ENCODE data around the gene RIMBP2. TPM values are rescaled to one million over a fixed set of nuclear protein-coding genes. Genes with fewer than 3 reads are reported as not detected.

Gene RIMBP2
- total and polyA plus RNA-seq, 4 donors = 0.05 to 2.9 (median 0.95) TPM

DNA sequence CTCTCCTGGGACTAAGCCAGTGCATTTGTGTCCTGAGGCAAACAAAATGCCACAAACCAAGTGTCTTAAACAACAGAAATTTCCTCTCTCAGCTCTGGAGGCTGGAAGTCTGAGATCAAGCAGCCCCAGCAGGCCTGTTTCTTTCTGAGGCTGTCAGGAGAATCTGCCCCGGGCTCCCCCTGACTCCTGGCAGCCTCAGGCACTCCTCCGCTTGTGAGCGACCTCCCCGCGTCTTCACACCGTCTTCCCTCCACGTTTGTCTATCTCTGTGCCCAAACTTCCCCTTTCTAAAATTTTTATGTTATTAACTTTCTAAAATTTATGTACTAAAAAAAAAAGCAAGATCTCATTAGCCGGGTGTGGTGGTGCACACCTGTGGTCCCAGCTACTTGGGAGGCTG lies 59.7 kb downstream of the RIMBP2 start:
- H3K4me3 ChIP-seq = no peak overlapping the region
- no peak overlapping the region for H3K27ac ChIP-seq (ENCODE audit: low read depth in 1 of 2, low read length in 1 of 2)
- peaks cover 0 to 7% (median 0%) of the 10 kb centered on the region in 4 donors for H3K9me3 ChIP-seq (ENCODE audit: control insufficient read depth in 4 of 4, insufficient read depth in 3 of 4, low read length in 3 of 4)
- no peak for ATAC-seq (ENCODE audit: insufficient read depth, low FRiP score)
- H3K36me3 ChIP-seq (ENCODE audit: control insufficient read depth in 4 of 4, insufficient read depth in 4 of 4, low read length in 4 of 4) = no peaks in the 10 kb centered on the region
- H3K9ac ChIP-seq (ENCODE audit: insufficient read depth in 1 of 2, low read length in 2 of 2) = no peak overlapping the region
- no peak for DNase-seq
- H3K27me3 ChIP-seq (ENCODE audit: control insufficient read depth in 3 of 3, insufficient read depth in 3 of 3, low read length in 2 of 3) = no peaks in the 10 kb centered on the region
- H3K4me1 ChIP-seq (ENCODE audit: control insufficient read depth in 5 of 5, insufficient read depth in 5 of 5, low read length in 5 of 5) = no peaks in the 10 kb centered on the region
- WGBS, 2 donors = 48 to 72% methylated on average over 8 of the region's 8 CpGs
- TF ChIP-seq, protein P1, sequence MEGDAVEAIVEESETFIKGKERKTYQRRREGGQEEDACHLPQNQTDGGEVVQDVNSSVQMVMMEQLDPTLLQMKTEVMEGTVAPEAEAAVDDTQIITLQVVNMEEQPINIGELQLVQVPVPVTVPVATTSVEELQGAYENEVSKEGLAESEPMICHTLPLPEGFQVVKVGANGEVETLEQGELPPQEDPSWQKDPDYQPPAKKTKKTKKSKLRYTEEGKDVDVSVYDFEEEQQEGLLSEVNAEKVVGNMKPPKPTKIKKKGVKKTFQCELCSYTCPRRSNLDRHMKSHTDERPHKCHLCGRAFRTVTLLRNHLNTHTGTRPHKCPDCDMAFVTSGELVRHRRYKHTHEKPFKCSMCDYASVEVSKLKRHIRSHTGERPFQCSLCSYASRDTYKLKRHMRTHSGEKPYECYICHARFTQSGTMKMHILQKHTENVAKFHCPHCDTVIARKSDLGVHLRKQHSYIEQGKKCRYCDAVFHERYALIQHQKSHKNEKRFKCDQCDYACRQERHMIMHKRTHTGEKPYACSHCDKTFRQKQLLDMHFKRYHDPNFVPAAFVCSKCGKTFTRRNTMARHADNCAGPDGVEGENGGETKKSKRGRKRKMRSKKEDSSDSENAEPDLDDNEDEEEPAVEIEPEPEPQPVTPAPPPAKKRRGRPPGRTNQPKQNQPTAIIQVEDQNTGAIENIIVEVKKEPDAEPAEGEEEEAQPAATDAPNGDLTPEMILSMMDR (IDR thresholded peaks at IDR 0.05; ENCODE audit: control extremely low read depth, extremely low read depth) = no peak

- Histone ChIP-seq H3K27me3 (ENCODE audit: control insufficient read depth in 3 of 3, insufficient read depth in 3 of 3, low read length in 2 of 3) (no peaks in the 10 kb centered on the region), H3K4me3 (no peak overlapping the region), H3K9me3 (ENCODE audit: control insufficient read depth in 4 of 4, insufficient read depth in 3 of 4, low read length in 3 of 4) (peaks cover 0 to 7% (median 0%) of the 10 kb centered on the region in 4 donors), H3K36me3 (ENCODE audit: control insufficient read depth in 4 of 4, insufficient read depth in 4 of 4, low read length in 4 of 4) (no peaks in the 10 kb centered on the region), H3K4me1 (ENCODE audit: control insufficient read depth in 5 of 5, insufficient read depth in 5 of 5, low read length in 5 of 5) (no peaks in the 10 kb centered on the region), H3K27ac (ENCODE audit: low read depth in 1 of 2, low read length in 1 of 2) (no peak overlapping the region), H3K9ac (ENCODE audit: insufficient read depth in 1 of 2, low read length in 2 of 2) (no peak overlapping the region)
- DNase-seq = no peak
- TF ChIP-seq, protein P1 (IDR thresholded peaks at IDR 0.05; ENCODE audit: control extremely low read depth, extremely low read depth) = no peak
- WGBS, 2 donors = 88 to 89% methylated on average over 9 of the region's 9 CpGs
- no peak for ATAC-seq (ENCODE audit: insufficient read depth, low FRiP score)
These were observed 60.2 kb downstream of the RIMBP2 start for GRCh38 chr12:130655881-130656280.

GRCh38 chr12:130655010-130655409 lies 61.1 kb downstream of the RIMBP2 start:
- peaks cover 0 to 7% (median 0%) of the 10 kb centered on the region in 4 donors for H3K9me3 ChIP-seq (ENCODE audit: control insufficient read depth in 4 of 4, insufficient read depth in 3 of 4, low read length in 3 of 4)
- no peaks in the 10 kb centered on the region for H3K4me1 ChIP-seq (ENCODE audit: control insufficient read depth in 5 of 5, insufficient read depth in 5 of 5, low read length in 5 of 5)
- TF ChIP-seq, protein P1 (IDR thresholded peaks at IDR 0.05; ENCODE audit: control extremely low read depth, extremely low read depth) = no peak
- H3K4me3 ChIP-seq = no peak overlapping the region
- H3K36me3 ChIP-seq (ENCODE audit: control insufficient read depth in 4 of 4, insufficient read depth in 4 of 4, low read length in 4 of 4) = no peaks in the 10 kb centered on the region
- ATAC-seq (ENCODE audit: insufficient read depth, low FRiP score) (no peak), DNase-seq (no peak)
- no peak overlapping the region for H3K9ac ChIP-seq (ENCODE audit: insufficient read depth in 1 of 2, low read length in 2 of 2)
- peaks cover 0 to 2% (median 0%) of the 10 kb centered on the region in 3 donors for H3K27me3 ChIP-seq (ENCODE audit: control insufficient read depth in 3 of 3, insufficient read depth in 3 of 3, low read length in 2 of 3)
- H3K27ac ChIP-seq (ENCODE audit: low read depth in 1 of 2, low read length in 1 of 2) = no peak overlapping the region
- 56 to 70% methylated on average over 4 of the region's 4 CpGs for WGBS, 2 donors

All from lung (tissue), 12 donors.